Osteocyte (in vitro differentiated cells): ENCODE results near the gene ASB17. TPM values are rescaled to one million over a fixed set of nuclear protein-coding genes. Genes with fewer than 3 reads are reported as not detected.

ENCODE experiments used
- DNase-seq: peaks from one replicate; pipeline ENCODE4 v3.0.0; 2021; ENCODE audit warnings: mixed read lengths; ENCODE audit not compliant: unreplicated experiment; ENCODE audit errors: extremely low spot score
- H3K27ac Mint-ChIP-seq: one replicate; pipeline ENCODE4 v1.8.0; 2021; ENCODE audit warnings: mild to moderate bottlenecking, mixed read lengths; ENCODE audit not compliant: unreplicated experiment
- H3K27me3 Mint-ChIP-seq: one replicate; pipeline ENCODE4 v1.8.0; 2021; ENCODE audit warnings: mixed read lengths; ENCODE audit not compliant: unreplicated experiment
- H3K36me3 Mint-ChIP-seq: one replicate; pipeline ENCODE4 v1.8.0; 2021; ENCODE audit warnings: mixed read lengths; ENCODE audit not compliant: unreplicated experiment
- H3K4me1 Mint-ChIP-seq: one replicate; pipeline ENCODE4 v1.8.0; 2021; ENCODE audit warnings: mixed read lengths; ENCODE audit not compliant: unreplicated experiment
- H3K4me3 Mint-ChIP-seq: one replicate; pipeline ENCODE4 v1.8.0; 2021; ENCODE audit warnings: mild to moderate bottlenecking, moderate library complexity, mixed read lengths; ENCODE audit not compliant: unreplicated experiment
- H3K9me3 Mint-ChIP-seq: one replicate; pipeline ENCODE4 v1.8.0; 2021; ENCODE audit warnings: mixed read lengths; ENCODE audit not compliant: unreplicated experiment
- CTCF ChIP-seq: fragments of 200-600 bp; sonication (generic); IDR thresholded peaks from 2 replicates; pipeline ENCODE4 v1.5.0; 2021; ENCODE audit warnings: antibody characterized with exemption, mild to moderate bottlenecking, moderate library complexity
- long read RNA-seq: library from polyadenylated mRNA; unstranded; transcript quantifications from one replicate; pipeline ENCODE4 v2.0.0, GENCODE V29; 2021
- total RNA-seq: library from RNA; stranded (reverse); gene quantifications from 2 replicates; pipeline ENCODE4 v1.2.1, GENCODE V29; 2021

Gene ASB17, protein sequence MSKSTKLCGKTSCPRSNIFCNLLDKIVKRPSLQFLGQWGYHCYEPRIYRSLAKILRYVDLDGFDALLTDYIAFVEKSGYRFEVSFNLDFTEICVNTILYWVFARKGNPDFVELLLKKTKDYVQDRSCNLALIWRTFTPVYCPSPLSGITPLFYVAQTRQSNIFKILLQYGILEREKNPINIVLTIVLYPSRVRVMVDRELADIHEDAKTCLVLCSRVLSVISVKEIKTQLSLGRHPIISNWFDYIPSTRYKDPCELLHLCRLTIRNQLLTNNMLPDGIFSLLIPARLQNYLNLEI
- not detected in 2 replicates for total RNA-seq
- long read RNA-seq, result 0 reads

- H3K36me3 Mint-ChIP-seq, result no peaks in the 10 kb centered on the region
- no peaks in the 10 kb centered on the region for H3K4me1 Mint-ChIP-seq
- no peak within 1 kb of the TSS for H3K27ac Mint-ChIP-seq
- TF ChIP-seq CTCF, result no peak
- H3K27me3 Mint-ChIP-seq, result peaks cover 10% of the 10 kb centered on the region
- no peak within 1 kb of the TSS for H3K4me3 Mint-ChIP-seq
- H3K9me3 Mint-ChIP-seq, result no peaks in the 10 kb centered on the region
- no peak for DNase-seq
Measured at GRCh38 chr1:75932304-75932703, at the start of gene ASB17. Gene ASB17 (minus strand): TSS chr1:75932404. CDS start chr1:75932291, 113 bp downstream.

DNA sequence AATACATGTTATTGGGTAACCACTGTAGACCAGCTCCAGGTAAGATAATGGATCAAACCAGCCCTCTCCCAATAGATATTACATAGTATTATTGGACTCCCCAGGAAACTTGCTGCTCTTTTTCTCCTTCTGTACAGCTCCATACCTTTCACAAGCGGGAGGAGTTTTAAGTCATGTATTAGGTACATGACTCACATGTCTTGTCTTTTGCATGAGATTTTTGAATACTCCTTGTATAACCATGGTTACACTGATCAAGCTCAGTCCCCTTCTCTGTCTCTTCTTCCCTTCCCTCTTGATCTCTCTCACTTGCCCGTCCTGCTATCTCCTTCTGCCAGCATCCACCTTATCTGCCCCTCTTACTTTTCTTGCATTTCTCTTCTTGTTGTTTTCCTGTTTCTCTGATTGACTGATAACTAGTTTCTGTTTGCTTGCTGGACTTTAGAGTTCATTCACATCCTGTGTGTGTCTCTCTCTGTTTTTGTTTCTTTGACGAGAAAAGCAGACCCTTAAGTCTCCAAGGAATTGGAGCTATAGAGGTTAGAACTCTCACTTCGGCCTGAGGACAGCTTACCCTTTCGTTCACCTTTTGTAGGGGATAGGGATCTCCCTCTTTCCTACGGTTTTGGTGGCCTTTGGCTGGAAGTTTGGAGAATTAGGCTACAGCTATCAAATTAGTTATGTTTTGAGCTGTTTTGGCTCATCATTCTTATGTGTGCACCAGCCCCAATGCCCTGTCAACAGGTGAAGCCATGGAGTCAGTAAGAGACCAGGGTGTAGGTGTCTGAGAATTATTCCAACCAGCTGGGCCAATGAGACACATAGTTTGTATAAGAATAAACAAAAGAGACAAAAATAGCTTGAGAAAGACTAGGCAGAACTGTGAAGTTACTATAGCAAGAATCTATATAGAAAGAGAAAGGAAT is 49.0 kb upstream of the ASB17 start:
- Mint-ChIP-seq H3K27ac (no peak overlapping the region), H3K36me3 (no peaks in the 10 kb centered on the region)

GRCh38 chr1:75970631-75971030 is 38.4 kb upstream of the ASB17 start:
- H3K4me1 Mint-ChIP-seq, result peaks cover 9% of the 10 kb centered on the region
- H3K27me3 Mint-ChIP-seq, result no peaks in the 10 kb centered on the region
- no peak for DNase-seq
- H3K27ac Mint-ChIP-seq, result no peak overlapping the region
- TF ChIP-seq CTCF, result no peak
- H3K4me3 Mint-ChIP-seq, result no peak overlapping the region
- peaks cover 3% of the 10 kb centered on the region for H3K9me3 Mint-ChIP-seq
- H3K36me3 Mint-ChIP-seq, result no peaks in the 10 kb centered on the region

More for the DNA sequence above, 49.0 kb upstream of the ASB17 start:
- Mint-ChIP-seq H3K27me3 (no peaks in the 10 kb centered on the region), H3K4me1 (no peaks in the 10 kb centered on the region), H3K4me3 (no peak overlapping the region), H3K9me3 (peaks cover 17% of the 10 kb centered on the region)
- no peak for TF ChIP-seq CTCF
- DNase-seq, result no peak

DNA sequence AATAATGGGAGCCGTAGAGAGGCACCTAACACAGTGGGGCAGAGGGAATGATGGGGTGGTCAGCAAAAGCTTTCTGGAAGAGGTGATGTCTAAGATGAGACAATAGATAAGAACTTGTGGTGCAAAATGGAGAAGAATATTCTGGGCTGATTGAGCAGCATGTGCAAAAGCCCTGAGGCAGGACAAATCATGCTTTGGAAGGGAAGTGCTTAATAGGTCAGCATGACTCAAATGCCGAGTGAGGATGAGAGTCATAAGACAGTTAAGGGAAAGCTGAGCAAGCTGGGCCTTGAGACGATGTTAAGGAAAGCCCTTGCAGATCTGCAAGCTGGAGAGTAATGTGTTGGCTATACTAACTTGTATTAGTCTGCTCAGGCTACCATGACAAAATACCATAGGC is 37.3 kb upstream of the ASB17 start:
- Mint-ChIP-seq H3K27ac (no peak overlapping the region), H3K9me3 (peaks cover 12% of the 10 kb centered on the region), H3K36me3 (no peaks in the 10 kb centered on the region), H3K4me1 (peaks cover 9% of the 10 kb centered on the region), H3K4me3 (no peak overlapping the region), H3K27me3 (no peaks in the 10 kb centered on the region)
- TF ChIP-seq CTCF, result no peak
- DNase-seq, result no peak

DNA sequence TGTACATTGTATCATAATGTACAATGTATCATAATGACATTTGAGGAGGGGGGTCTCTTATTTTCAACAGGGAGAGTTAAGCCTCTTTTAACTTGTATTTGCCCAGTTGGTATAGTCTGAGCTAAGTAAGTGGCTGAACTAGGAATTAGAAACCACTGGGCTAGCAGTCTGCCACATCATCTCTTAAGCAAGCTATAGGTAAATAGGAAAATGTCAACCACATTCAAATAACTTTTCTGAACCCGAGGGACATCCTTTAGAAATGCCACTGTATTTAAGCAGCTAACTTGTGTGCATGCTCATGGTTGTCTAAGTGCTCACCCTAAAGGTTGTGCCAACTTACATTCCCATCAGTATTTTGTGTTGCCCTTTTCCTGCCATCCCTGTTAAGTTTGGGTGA is 35.5 kb upstream of the ASB17 start:
- no peak overlapping the region for H3K27ac Mint-ChIP-seq

More for the DNA sequence above, 35.5 kb upstream of the ASB17 start:
- no peak for DNase-seq
- H3K36me3 Mint-ChIP-seq, result no peaks in the 10 kb centered on the region
- H3K4me1 Mint-ChIP-seq, result peaks cover 14% of the 10 kb centered on the region
- no peaks in the 10 kb centered on the region for H3K27me3 Mint-ChIP-seq
- no peak for TF ChIP-seq CTCF
- H3K4me3 Mint-ChIP-seq, result no peak overlapping the region
- H3K9me3 Mint-ChIP-seq, result peaks cover 12% of the 10 kb centered on the region
